Measurements from ENCODE around the gene OR52B2. TPM values are rescaled to one million over a fixed set of nuclear protein-coding genes. Genes with fewer than 3 reads are reported as not detected.

Gene OR52B2
- total RNA-seq, 1 donor from 2014 or later: not detected

DNA sequence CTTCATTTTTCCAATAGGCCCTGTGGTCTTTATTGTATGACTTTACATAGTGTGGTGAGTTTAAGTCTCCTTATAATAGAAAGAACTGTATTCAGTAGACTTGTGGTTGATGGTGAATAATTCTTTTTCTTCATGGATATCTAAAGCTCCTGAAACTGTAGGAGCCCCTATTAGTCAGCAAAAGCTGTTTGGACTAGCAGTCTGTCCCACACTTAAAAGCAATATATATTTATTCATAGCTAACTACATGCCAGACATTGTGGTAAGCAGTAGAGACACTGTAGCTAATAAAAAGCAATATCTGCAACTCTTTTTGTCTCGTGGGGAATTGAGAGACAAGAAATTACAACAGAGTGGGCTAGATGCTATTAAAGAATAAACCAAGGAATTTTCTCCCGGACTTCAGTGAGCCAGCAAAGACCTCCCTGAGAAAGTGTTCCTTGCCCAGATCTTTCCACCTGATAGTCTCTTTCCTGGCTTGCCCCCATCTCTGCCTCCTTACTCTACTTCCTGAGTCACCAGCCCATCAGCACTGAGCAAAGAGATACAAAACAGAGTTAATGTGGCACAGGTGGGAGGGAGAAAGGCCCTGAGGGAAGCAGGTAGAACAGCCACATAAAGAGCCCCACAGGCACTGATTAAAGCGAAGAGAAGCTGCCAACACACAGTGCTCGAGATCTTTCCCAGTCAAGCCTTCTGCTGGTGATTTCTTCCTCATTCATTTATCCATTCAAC lies 27.5 kb upstream of the OR52B2 start:
- POLR2A ChIA-PET: no interaction called here
- no peak overlapping the region for H3K4me3 Mint-ChIP-seq
- no peak for DNase-seq
- ATAC-seq (ENCODE audit: low read depth): no peak
- CTCF ChIA-PET: no interaction called here
- TF ChIP-seq, protein P1, sequence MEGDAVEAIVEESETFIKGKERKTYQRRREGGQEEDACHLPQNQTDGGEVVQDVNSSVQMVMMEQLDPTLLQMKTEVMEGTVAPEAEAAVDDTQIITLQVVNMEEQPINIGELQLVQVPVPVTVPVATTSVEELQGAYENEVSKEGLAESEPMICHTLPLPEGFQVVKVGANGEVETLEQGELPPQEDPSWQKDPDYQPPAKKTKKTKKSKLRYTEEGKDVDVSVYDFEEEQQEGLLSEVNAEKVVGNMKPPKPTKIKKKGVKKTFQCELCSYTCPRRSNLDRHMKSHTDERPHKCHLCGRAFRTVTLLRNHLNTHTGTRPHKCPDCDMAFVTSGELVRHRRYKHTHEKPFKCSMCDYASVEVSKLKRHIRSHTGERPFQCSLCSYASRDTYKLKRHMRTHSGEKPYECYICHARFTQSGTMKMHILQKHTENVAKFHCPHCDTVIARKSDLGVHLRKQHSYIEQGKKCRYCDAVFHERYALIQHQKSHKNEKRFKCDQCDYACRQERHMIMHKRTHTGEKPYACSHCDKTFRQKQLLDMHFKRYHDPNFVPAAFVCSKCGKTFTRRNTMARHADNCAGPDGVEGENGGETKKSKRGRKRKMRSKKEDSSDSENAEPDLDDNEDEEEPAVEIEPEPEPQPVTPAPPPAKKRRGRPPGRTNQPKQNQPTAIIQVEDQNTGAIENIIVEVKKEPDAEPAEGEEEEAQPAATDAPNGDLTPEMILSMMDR (IDR thresholded peaks at IDR 0.05): no peak
- peaks cover 2% of the 10 kb centered on the region for H3K4me1 Mint-ChIP-seq
- no peaks in the 10 kb centered on the region for H3K9me3 Mint-ChIP-seq
- intact Hi-C loops (cut with micrococcal nuclease): no loop called here
- no peaks in the 10 kb centered on the region for H3K27me3 Mint-ChIP-seq
- H3K36me3 Mint-ChIP-seq (ENCODE audit: low read depth): no peaks in the 10 kb centered on the region
- H3K27ac Mint-ChIP-seq: no peak overlapping the region

DNA sequence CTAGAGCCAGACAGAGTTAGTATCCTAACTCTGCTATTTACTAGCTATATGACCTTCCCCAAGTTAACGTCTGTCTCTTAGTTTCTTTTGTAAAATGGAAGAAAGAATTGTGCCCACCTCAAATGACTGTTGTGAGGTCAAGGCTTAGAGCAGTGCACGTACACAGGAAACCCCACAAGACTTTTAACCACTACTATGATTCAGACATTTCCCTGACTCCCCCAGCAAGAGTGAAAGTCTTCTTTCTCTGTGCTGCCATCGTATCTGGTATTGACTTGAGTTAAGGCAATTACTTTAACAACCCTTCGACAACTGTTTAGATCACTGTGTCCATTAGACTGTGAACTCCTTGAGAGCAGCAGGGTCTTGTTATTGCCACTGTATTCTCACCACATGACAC lies 26.3 kb upstream of the OR52B2 start:
- CTCF ChIA-PET: no interaction called here
- H3K4me1 Mint-ChIP-seq: peaks cover 2% of the 10 kb centered on the region
- DNase-seq (no peak), ATAC-seq (ENCODE audit: low read depth) (no peak)
- POLR2A ChIA-PET: no interaction called here
- H3K4me3 Mint-ChIP-seq: no peak overlapping the region
- H3K36me3 Mint-ChIP-seq (ENCODE audit: low read depth): no peaks in the 10 kb centered on the region
- no peaks in the 10 kb centered on the region for H3K9me3 Mint-ChIP-seq
- intact Hi-C loops (cut with micrococcal nuclease): no loop called here
- TF ChIP-seq, protein P1 (IDR thresholded peaks at IDR 0.05): no peak
- no peaks in the 10 kb centered on the region for H3K27me3 Mint-ChIP-seq
- no peak overlapping the region for H3K27ac Mint-ChIP-seq

DNA sequence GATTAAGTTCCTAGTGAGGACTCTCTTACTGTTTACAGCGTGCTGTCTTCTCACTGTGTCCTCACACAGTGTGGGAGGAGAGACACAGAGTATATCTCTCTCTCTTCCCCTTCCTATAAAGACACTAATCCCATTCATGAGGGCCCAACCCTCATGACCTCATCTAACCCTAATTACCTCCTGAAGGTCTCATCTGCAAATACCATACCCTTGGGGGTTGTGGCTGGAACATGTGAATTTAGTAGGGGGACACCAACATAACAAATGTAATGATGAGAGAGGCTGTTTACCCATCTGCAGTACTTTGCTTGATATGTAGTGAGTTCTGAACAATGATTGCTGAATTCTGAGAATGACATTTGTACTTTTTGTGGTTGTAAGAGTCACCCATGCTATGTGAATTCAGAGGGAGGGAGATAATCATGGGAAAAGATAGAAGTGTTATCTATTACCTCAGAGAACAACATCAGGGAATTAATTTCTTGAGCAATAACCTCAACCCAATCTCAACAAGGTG lies 24.0 kb upstream of the OR52B2 start:
- TF ChIP-seq, protein P1 (IDR thresholded peaks at IDR 0.05): no peak
- Mint-ChIP-seq H3K9me3 (no peaks in the 10 kb centered on the region), H3K4me1 (no peaks in the 10 kb centered on the region), H3K27me3 (no peaks in the 10 kb centered on the region), H3K4me3 (no peak overlapping the region), H3K27ac (no peak overlapping the region), H3K36me3 (ENCODE audit: low read depth) (no peaks in the 10 kb centered on the region)
- CTCF ChIA-PET: no interaction called here
- ATAC-seq (ENCODE audit: low read depth): no peak
- intact Hi-C loops (cut with micrococcal nuclease): no loop called here
- POLR2A ChIA-PET: no interaction called here
- no peak for DNase-seq

DNA sequence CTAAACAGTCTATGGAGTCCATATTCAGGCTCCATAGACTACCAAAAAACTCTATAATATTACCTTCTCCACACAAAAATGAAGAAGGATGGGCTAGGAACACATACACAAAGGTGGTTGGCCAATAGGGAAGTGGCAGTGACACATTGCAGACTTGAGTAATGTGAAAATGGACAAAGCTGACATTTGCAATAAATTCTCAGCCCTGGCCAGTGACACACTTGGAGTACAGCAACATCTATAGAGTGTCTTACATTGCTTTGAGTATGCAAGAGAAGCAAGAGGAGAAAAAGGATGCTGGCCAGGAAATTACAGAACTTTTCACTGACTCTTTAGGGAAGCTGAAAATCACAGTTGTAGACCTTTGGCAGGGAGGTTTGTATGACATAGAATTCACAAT lies 21.6 kb upstream of the OR52B2 start:
- ChIA-PET CTCF (no interaction called here), POLR2A (no interaction called here)
- H3K27ac Mint-ChIP-seq: no peak overlapping the region
- H3K4me1 Mint-ChIP-seq: no peaks in the 10 kb centered on the region
- H3K4me3 Mint-ChIP-seq: no peak overlapping the region
- ATAC-seq (ENCODE audit: low read depth) (no peak), DNase-seq (no peak)
- H3K36me3 Mint-ChIP-seq (ENCODE audit: low read depth): no peaks in the 10 kb centered on the region
- H3K9me3 Mint-ChIP-seq: peaks cover 1% of the 10 kb centered on the region
- intact Hi-C loops (cut with micrococcal nuclease): no loop called here
- TF ChIP-seq, protein P1 (IDR thresholded peaks at IDR 0.05): no peak
- H3K27me3 Mint-ChIP-seq: no peaks in the 10 kb centered on the region

DNA sequence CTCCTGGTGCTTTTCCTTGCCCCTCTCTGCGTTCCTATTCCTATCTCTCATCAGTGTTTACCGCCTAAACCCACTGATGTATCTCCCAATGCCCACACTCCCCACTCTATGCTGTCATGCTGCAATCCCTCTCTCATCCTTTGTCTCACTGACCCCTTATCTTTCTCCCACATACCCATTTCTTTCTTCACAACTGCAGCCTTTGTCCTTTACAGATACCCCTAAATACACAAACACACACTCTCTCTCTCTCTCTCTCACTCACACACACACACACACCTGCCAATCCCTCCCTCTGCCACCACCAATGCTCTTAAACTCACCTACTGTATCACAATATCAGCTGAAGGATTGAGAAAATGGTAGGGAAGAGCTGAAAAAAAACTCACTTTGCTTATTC lies 5.3 kb upstream of the OR52B2 start:
- ATAC-seq (ENCODE audit: low read depth) (no peak), DNase-seq (no peak)
- Mint-ChIP-seq H3K27me3 (peaks cover 13% of the 10 kb centered on the region), H3K4me1 (no peaks in the 10 kb centered on the region), H3K36me3 (ENCODE audit: low read depth) (no peaks in the 10 kb centered on the region), H3K4me3 (no peak overlapping the region), H3K27ac (no peak overlapping the region), H3K9me3 (peaks cover 3% of the 10 kb centered on the region)
- ChIA-PET POLR2A (no interaction called here), CTCF (no interaction called here)
- TF ChIP-seq, protein P1 (IDR thresholded peaks at IDR 0.05): no peak
- intact Hi-C loops (cut with micrococcal nuclease): no loop called here

All from activated B cell treated with CpG ODN at 0.5 μM for 24 hours (primary cell).